GM12874 (cell line): Measurements from ENCODE around the gene VPS13C.

Source experiments
- CTCF ChIP-seq: IDR thresholded peaks from 2 replicates; pipeline ENCODE4 v1.5.1; 2011; ENCODE audit warnings: low read depth, mild to moderate bottlenecking, control low read depth, low read length, moderate library complexity; ENCODE audit not compliant: insufficient read depth

The VPS13C gene

GRCh38 chr15:61832223-61832622 is 228.0 kb downstream of the VPS13C start:
- no peak for TF ChIP-seq CTCF

- TF ChIP-seq CTCF = no peak
Measured at GRCh38 chr15:61831505-61831921, 228.7 kb downstream of the VPS13C start.

- TF ChIP-seq CTCF = no peak
Measured at GRCh38 chr15:61830536-61831330, 229.5 kb downstream of the VPS13C start.

- TF ChIP-seq CTCF = no peak
Measured at GRCh38 chr15:61829514-61829889, 230.7 kb downstream of the VPS13C start.

- TF ChIP-seq CTCF = no peak
Measured at GRCh38 chr15:61828860-61829513, 231.3 kb downstream of the VPS13C start.

GRCh38 chr15:61828008-61828407 is 232.2 kb downstream of the VPS13C start:
- no peak for TF ChIP-seq CTCF

- no peak for TF ChIP-seq CTCF
Measured at GRCh38 chr15:61827131-61827530, 233.1 kb downstream of the VPS13C start.
